Endothelial cell of umbilical vein (primary cell): ENCODE measurements around the gene PLA2G6. TPM values are rescaled to one million over a fixed set of nuclear protein-coding genes. Genes with fewer than 3 reads are reported as not detected.

Experiments used
- BruUV-seq: library from RNA; stranded (reverse); fragments of 400-500 nt; replicated peaks from 2 replicates; lab custom pipeline; 2021; lab: Mats Ljungman, UMichigan
- CTCF ChIA-PET: fragments of 300-600, 350-600 bp; sonication (Branson Sonifier 250); formaldehyde crosslinking; loops from one replicate; lab custom pipeline; 2021; ENCODE audit warnings: antibody characterized with exemption, inconsistent platforms; lab: Charles Lee
- POLR2A ChIA-PET: fragments of 300-600, 350-600 bp; sonication (Branson Sonifier 250); formaldehyde crosslinking; loops from one replicate; lab custom pipeline; 2021; ENCODE audit warnings: antibody characterized with exemption, inconsistent platforms; lab: Charles Lee
- DNase-seq: peaks from one replicate; pipeline ENCODE4 v3.0.0-alpha.2; 2011; ENCODE audit warnings: low read depth, low spot score
- FAIRE-seq: peaks from 2 replicates; lab custom pipeline; 2011; peaks lifted over from hg19 to GRCh38; lab: Jason Lieb, UNC
- H2AFZ ChIP-seq: 2 replicates; pipeline ENCODE4 v1.6.0; 2012; ENCODE audit warnings: low read depth, low read length, control low read depth, inconsistent platforms
- H3K27ac ChIP-seq: 2 replicates; pipeline ENCODE4 v1.5.1; 2011; ENCODE audit warnings: low read depth, mild to moderate bottlenecking, control low read depth, low read length, moderate library complexity; ENCODE audit not compliant: insufficient read depth
- H3K27me3 ChIP-seq, 2 experiments: 2 replicates each; pipeline versions ENCODE4 v1.6.0 to v1.6.1; 2011; ENCODE audit warnings: low read length in 2 of 2, mixed read lengths in 1 of 2; ENCODE audit not compliant: control insufficient read depth in 2 of 2, insufficient read depth in 2 of 2
- H3K36me3 ChIP-seq, 2 experiments: 2 replicates in 1 of 2; 3 replicates in 1 of 2; pipeline ENCODE4 v1.5.1; 2011; ENCODE audit warnings: low read length in 2 of 2, mild to moderate bottlenecking in 1 of 2, moderate library complexity in 1 of 2; ENCODE audit not compliant: control insufficient read depth in 2 of 2, insufficient read depth in 2 of 2; ENCODE audit errors: extremely low read depth in 1 of 2
- H3K4me1 ChIP-seq: 3 replicates; pipeline ENCODE4 v1.5.1; 2011; ENCODE audit warnings: mild to moderate bottlenecking, low read length; ENCODE audit not compliant: control insufficient read depth, insufficient read depth; ENCODE audit errors: extremely low read depth
- H3K4me2 ChIP-seq: 2 replicates; pipeline ENCODE4 v1.6.1; 2011; ENCODE audit warnings: low read length, control low read depth, mixed read lengths; ENCODE audit not compliant: insufficient read depth
- H3K4me3 ChIP-seq, 3 experiments: fragments of 200-600 bp in 1 of 3; sonication (generic), shearing (Covaris generic) in 1 of 3; replicated peaks in 1 of 3; 2 replicates each; pipeline ENCODE4 v1.5.1; 2011 to 2016; ENCODE audit warnings: control low read depth in 3 of 3, low read length in 3 of 3, mild to moderate bottlenecking in 2 of 3, inconsistent platforms in 1 of 3, low read depth in 1 of 3, moderate library complexity in 1 of 3; ENCODE audit not compliant: insufficient read depth in 1 of 3
- H3K79me2 ChIP-seq: 2 replicates; pipeline ENCODE4 v1.6.0; 2012; ENCODE audit warnings: low read length, inconsistent platforms; ENCODE audit not compliant: control insufficient read depth, insufficient read depth
- H3K9ac ChIP-seq: replicated peaks from 2 replicates; pipeline ENCODE3; 2011; ENCODE audit warnings: low read length, control low read depth; ENCODE audit not compliant: insufficient read depth; ENCODE audit errors: extremely low read depth
- H3K9me1 ChIP-seq: replicated peaks from 3 replicates; pipeline ENCODE4 v1.6.0; 2011; ENCODE audit warnings: mild to moderate bottlenecking, low read length; ENCODE audit not compliant: control insufficient read depth, insufficient read depth; ENCODE audit errors: extremely low read depth
- H3K9me3 ChIP-seq: replicated peaks from 2 replicates; pipeline ENCODE4 v1.5.1; 2012; ENCODE audit warnings: low read length, inconsistent platforms; ENCODE audit not compliant: control insufficient read depth, insufficient read depth
- H4K20me1 ChIP-seq: replicated peaks from 2 replicates; pipeline ENCODE3; 2011; ENCODE audit warnings: mild to moderate bottlenecking, low read length; ENCODE audit not compliant: control insufficient read depth, insufficient read depth; ENCODE audit errors: extremely low read depth
- EZH2 ChIP-seq: IDR thresholded peaks from 2 replicates; pipeline ENCODE4 v1.6.1; 2012; ENCODE audit warnings: borderline replicate concordance, low read depth, mild to moderate bottlenecking, moderate library complexity, low read length, inconsistent platforms; ENCODE audit not compliant: severe bottlenecking
- FOS ChIP-seq: IDR thresholded peaks from 2 replicates; pipeline ENCODE4 v1.6.1; 2011; ENCODE audit warnings: mild to moderate bottlenecking, low read length, moderate library complexity, borderline replicate concordance; ENCODE audit not compliant: insufficient read depth
- GATA2 ChIP-seq: IDR thresholded peaks from 2 replicates; pipeline ENCODE4 v1.7.0; 2011; ENCODE audit warnings: low read depth, mild to moderate bottlenecking, moderate library complexity, mixed read lengths, low read length; ENCODE audit not compliant: insufficient read length, insufficient read depth
- JUN ChIP-seq: IDR thresholded peaks from 2 replicates; pipeline ENCODE4 v1.6.1; 2011; ENCODE audit warnings: borderline replicate concordance, low read depth; ENCODE audit not compliant: insufficient read length, insufficient read depth
- MYC ChIP-seq: IDR thresholded peaks from one replicate; pipeline ENCODE4 v1.6.1; 2011; ENCODE audit warnings: mild to moderate bottlenecking, low read depth, low read length
- POLR2A ChIP-seq: IDR thresholded peaks from 2 replicates; pipeline ENCODE4 v1.6.1; 2012; ENCODE audit warnings: low read depth, mild to moderate bottlenecking, control low read depth, low read length
- POLR2AphosphoS5 ChIP-seq: IDR thresholded peaks from 2 replicates; pipeline ENCODE4 v1.6.1; 2012; ENCODE audit warnings: low read depth, mild to moderate bottlenecking, control low read depth, low read length, moderate library complexity; ENCODE audit not compliant: insufficient read depth
- dilution Hi-C: fragments of 300-500 bp; cut with MboI; formaldehyde crosslinking; loops from one replicate; pipeline ENCODE4 v1.15.0; 2019; ENCODE audit warnings: low sequenced_read_pairs; ENCODE audit not compliant: extremely low pct_ligation_motif_present
- intact Hi-C: fragments of 100-400 bp; cut with micrococcal nuclease; formaldehyde crosslinking; loops from one replicate; pipeline ENCODE4 v1.10.0; 2022
- polyA plus RNA-seq, 4 experiments: library from polyadenylated mRNA; depleted of rRNA in 3 of 4; stranded (reverse) in 3 of 4; unstranded in 1 of 4; fragments of >200 nt; gene quantifications; 2 replicates each; pipeline versions ENCODE4 v1.2.1 to v1.2.3, GENCODE V29; 2011 to 2012; ENCODE audit warnings: missing spikeins in 1 of 4
- total RNA-seq: library from RNA; stranded (reverse); gene quantifications from 2 replicates; pipeline ENCODE4 v1.2.3, GENCODE V29; 2021
- TF ChIP-seq, protein P1 (sequence below): IDR thresholded peaks from 2 replicates; pipeline ENCODE4 v1.6.1; 2011; ENCODE audit not compliant: insufficient read depth, insufficient read length
- TF ChIP-seq, protein P2 (sequence below), 2 donors: IDR thresholded peaks; 1 replicate in 1 of 2; 2 replicates in 1 of 2; pipeline ENCODE4 v1.5.1; 2011; ENCODE audit warnings: low read length in 2 of 2, mild to moderate bottlenecking in 2 of 2, moderate library complexity in 2 of 2, control low read depth in 1 of 2, inconsistent platforms in 1 of 2, low read depth in 1 of 2; ENCODE audit not compliant: insufficient read depth in 1 of 2; ENCODE audit errors: extremely low read depth in 1 of 2

PLA2G6 gene
- total and polyA plus RNA-seq, 2 donors (not counting 3 experiments of a cell fraction or from before 2014, with no cell fraction given), result 6.6 to 10.3 TPM

DNA sequence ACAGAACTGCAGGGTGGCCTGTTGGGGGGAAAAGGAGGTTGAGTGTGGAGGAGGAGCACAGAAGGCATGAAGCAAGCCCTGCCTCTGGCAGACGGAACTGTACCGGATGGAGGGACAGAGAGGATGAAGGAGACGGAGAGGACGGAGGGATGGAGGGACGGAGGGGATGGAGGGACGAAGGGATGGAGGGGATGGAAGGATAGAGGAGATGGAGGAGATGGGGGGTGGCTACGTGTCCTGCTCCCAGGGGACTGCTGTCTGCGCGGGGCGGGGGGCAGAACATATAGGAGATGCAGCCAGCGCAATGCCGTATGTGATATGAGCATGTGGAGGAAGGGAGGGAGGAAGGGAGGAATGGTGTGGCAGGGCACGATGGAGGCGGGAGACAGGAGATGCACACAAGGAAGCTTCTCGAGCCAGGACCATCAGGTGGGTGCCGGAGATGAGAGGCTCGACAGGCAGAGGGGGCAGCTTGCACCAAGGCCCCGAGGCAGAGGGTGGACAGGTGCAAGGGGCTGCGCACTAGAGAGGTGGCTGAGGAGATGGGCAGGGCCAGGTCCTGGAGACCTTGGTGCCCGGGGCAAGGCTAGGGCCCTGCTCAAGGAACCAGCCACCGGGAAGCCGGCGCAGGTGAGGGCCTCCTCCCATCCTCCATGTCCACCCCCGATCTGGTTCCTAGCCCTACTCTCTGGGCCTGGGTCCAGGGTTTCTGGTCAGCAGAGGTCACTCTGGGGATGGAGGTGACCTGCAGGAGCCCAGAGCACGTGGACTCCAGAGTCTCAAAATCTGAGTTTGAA lies 45.4 kb upstream of the PLA2G6 start:
- peaks cover 0 to 29% of the 10 kb centered on the region in 2 experiments for H3K36me3 ChIP-seq
- H3K9ac ChIP-seq, result no peak overlapping the region
- dilution Hi-C loops, result no loop called here

More for the DNA sequence above, 45.4 kb upstream of the PLA2G6 start:
- POLR2A ChIA-PET, result no interaction called here
- H3K4me3 ChIP-seq, result no peak overlapping the region
- H3K4me1 ChIP-seq, result peaks cover 51% of the 10 kb centered on the region
- no peak overlapping the region for H2AFZ ChIP-seq
- H3K79me2 ChIP-seq, result no peaks in the 10 kb centered on the region
- H4K20me1 ChIP-seq, result no peaks in the 10 kb centered on the region
- intact Hi-C loops, result no loop called here
- BruUV-seq, result no TSS peak
- no peaks in the 10 kb centered on the region for H3K27me3 ChIP-seq
- H3K9me3 ChIP-seq, result no peaks in the 10 kb centered on the region
- no peak for TF ChIP-seq FOS
- TF ChIP-seq JUN, result no peak
- TF ChIP-seq POLR2A, result no peak
- TF ChIP-seq, protein P1, sequence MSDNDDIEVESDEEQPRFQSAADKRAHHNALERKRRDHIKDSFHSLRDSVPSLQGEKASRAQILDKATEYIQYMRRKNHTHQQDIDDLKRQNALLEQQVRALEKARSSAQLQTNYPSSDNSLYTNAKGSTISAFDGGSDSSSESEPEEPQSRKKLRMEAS, result no peak
- TF ChIP-seq POLR2AphosphoS5, result no peak
- TF ChIP-seq EZH2, result no peak
- TF ChIP-seq MYC, result no peak
- TF ChIP-seq, protein P2, sequence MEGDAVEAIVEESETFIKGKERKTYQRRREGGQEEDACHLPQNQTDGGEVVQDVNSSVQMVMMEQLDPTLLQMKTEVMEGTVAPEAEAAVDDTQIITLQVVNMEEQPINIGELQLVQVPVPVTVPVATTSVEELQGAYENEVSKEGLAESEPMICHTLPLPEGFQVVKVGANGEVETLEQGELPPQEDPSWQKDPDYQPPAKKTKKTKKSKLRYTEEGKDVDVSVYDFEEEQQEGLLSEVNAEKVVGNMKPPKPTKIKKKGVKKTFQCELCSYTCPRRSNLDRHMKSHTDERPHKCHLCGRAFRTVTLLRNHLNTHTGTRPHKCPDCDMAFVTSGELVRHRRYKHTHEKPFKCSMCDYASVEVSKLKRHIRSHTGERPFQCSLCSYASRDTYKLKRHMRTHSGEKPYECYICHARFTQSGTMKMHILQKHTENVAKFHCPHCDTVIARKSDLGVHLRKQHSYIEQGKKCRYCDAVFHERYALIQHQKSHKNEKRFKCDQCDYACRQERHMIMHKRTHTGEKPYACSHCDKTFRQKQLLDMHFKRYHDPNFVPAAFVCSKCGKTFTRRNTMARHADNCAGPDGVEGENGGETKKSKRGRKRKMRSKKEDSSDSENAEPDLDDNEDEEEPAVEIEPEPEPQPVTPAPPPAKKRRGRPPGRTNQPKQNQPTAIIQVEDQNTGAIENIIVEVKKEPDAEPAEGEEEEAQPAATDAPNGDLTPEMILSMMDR (IDR thresholded peaks at IDR 0.05; ENCODE audit: extremely low read depth in 1 of 2, insufficient read depth in 1 of 2, low read depth in 1 of 2, low read length in 2 of 2), result no peak
- no peak for TF ChIP-seq GATA2
- DNase-seq, result no peak
- H3K27ac ChIP-seq, result peak overlapping the region; percentile 98
- H3K4me2 ChIP-seq, result no peak overlapping the region
- CTCF ChIA-PET, result interaction anchor here (1.5 kb wide), 1 partner anchor 113 kb away, joined by 7 read pairs; no protein-coding TSS in a partner anchor
- no peak for FAIRE-seq
- H3K9me1 ChIP-seq, result no peaks in the 10 kb centered on the region
